Colonic mucosa (tissue), 4 donors: ENCODE measurements around the gene THSD7A. TPM values are rescaled to one million over a fixed set of nuclear protein-coding genes. Genes with fewer than 3 reads are reported as not detected.

Experiments used
- DNase-seq: peaks from one replicate; pipeline ENCODE4 v3.0.0-alpha.2; 2020
- H3K27ac ChIP-seq: fragments of 200-600 bp; one replicate; pipeline ENCODE4 v1.8.0; 2021
- H3K27me3 ChIP-seq: fragments of 200-600 bp; one replicate; pipeline ENCODE4 v1.8.0; 2021
- H3K36me3 ChIP-seq: fragments of 200-600 bp; one replicate; pipeline ENCODE4 v1.8.0; 2021
- H3K4me1 ChIP-seq: fragments of 200-600 bp; one replicate; pipeline ENCODE4 v1.8.0; 2021; ENCODE audit warnings: mild to moderate bottlenecking
- H3K4me3 ChIP-seq: fragments of 200-600 bp; one replicate; pipeline ENCODE4 v1.8.0; 2021
- H3K9ac ChIP-seq, 2 donors: one replicate each; pipeline ENCODE4 v1.7.0; 2013; ENCODE audit warnings: control low read depth in 2 of 2, low read depth in 2 of 2, low read length in 2 of 2
- H3K9me3 ChIP-seq: fragments of 200-600 bp; one replicate; pipeline ENCODE4 v1.8.0; 2021
- CTCF ChIP-seq: fragments of 200-600 bp; IDR thresholded peaks from one replicate; pipeline ENCODE4 v1.8.0; 2022; ENCODE audit warnings: antibody characterized with exemption, mild to moderate bottlenecking
- intact Hi-C: fragments of 100-400 bp; cut with DNase I; formaldehyde crosslinking; loops from one replicate; pipeline ENCODE4 v1.14.1; 2022
- total RNA-seq, 2 donors: library from RNA; stranded (reverse); fragmentation: NEBNext Ultra II Directional in 1 of 2; extraction: Animal tissue kit (Norgen Biotek cat#: 25700) in 1 of 2; gene quantifications; one replicate each; pipeline ENCODE4 v1.2.1, GENCODE V29; 2021
- donor health status: healthy.
- donor health status: DM: no; HTN: no; CAD: no.
- donor health status: DM: no; HTN: no; CAD: no.

The THSD7A gene
- total RNA-seq, 2 donors from 2014 or later: 2.1 to 2.3 TPM

- Histone ChIP-seq H3K36me3 (no peaks in the 10 kb centered on the region), H3K9me3 (no peaks in the 10 kb centered on the region), H3K27ac (no peak overlapping the region), H3K4me3 (no peak overlapping the region), H3K9ac (no peak overlapping the region), H3K4me1 (no peaks in the 10 kb centered on the region), H3K27me3 (no peaks in the 10 kb centered on the region)
- no peak for DNase-seq
- intact Hi-C loops: no loop called here
- TF ChIP-seq CTCF: no peak
Observed at GRCh38 chr7:11811709-11812108, 20.3 kb downstream of the THSD7A start.

- intact Hi-C loops: no loop called here
- no peak for DNase-seq
Observed at GRCh38 chr7:11810043-11810625, 21.9 kb downstream of the THSD7A start.

GRCh38 chr7:11807000-11807399 lies 25.0 kb downstream of the THSD7A start:
- Histone ChIP-seq H3K27ac (no peak overlapping the region), H3K9me3 (no peaks in the 10 kb centered on the region), H3K9ac (no peak overlapping the region), H3K36me3 (no peaks in the 10 kb centered on the region), H3K27me3 (no peaks in the 10 kb centered on the region), H3K4me3 (no peak overlapping the region), H3K4me1 (no peaks in the 10 kb centered on the region)
- no peak for DNase-seq
- intact Hi-C loops: no loop called here
- no peak for TF ChIP-seq CTCF

More at GRCh38 chr7:11810043-11810625, 21.9 kb downstream of the THSD7A start:
- no peaks in the 10 kb centered on the region for H3K4me1 ChIP-seq
- H3K27me3 ChIP-seq: no peaks in the 10 kb centered on the region
- H3K27ac ChIP-seq: no peak overlapping the region
- H3K4me3 ChIP-seq: no peak overlapping the region
- TF ChIP-seq CTCF: no peak
- no peaks in the 10 kb centered on the region for H3K36me3 ChIP-seq
- no peak overlapping the region for H3K9ac ChIP-seq
- no peaks in the 10 kb centered on the region for H3K9me3 ChIP-seq

- no peaks in the 10 kb centered on the region for H3K27me3 ChIP-seq
- H3K9me3 ChIP-seq: no peaks in the 10 kb centered on the region
- no peak for TF ChIP-seq CTCF
- H3K4me1 ChIP-seq: no peaks in the 10 kb centered on the region
- DNase-seq: no peak
- intact Hi-C loops: no loop called here
- no peak overlapping the region for H3K27ac ChIP-seq
- no peak overlapping the region for H3K4me3 ChIP-seq
- H3K36me3 ChIP-seq: no peaks in the 10 kb centered on the region
- no peak overlapping the region for H3K9ac ChIP-seq
Observed at GRCh38 chr7:11804621-11805020, 27.4 kb downstream of the THSD7A start.

- H3K9me3 ChIP-seq: no peaks in the 10 kb centered on the region
- H3K9ac ChIP-seq: no peak overlapping the region
- intact Hi-C loops: no loop called here
- no peaks in the 10 kb centered on the region for H3K4me1 ChIP-seq
- no peaks in the 10 kb centered on the region for H3K27me3 ChIP-seq
- no peaks in the 10 kb centered on the region for H3K36me3 ChIP-seq
- no peak overlapping the region for H3K27ac ChIP-seq
- TF ChIP-seq CTCF: no peak
- H3K4me3 ChIP-seq: no peak overlapping the region
- DNase-seq: no peak
Observed at GRCh38 chr7:11795231-11795630, 36.8 kb downstream of the THSD7A start.
